GM19240 (cell line): ENCODE measurements around the gene FAM124B.

Source experiments
- DNase-seq: peaks from one replicate; pipeline ENCODE4 v3.0.0; 2011; ENCODE audit warnings: low spot score; ENCODE audit not compliant: insufficient read length

FAM124B gene

GRCh38 chr2:224335991-224336390 lies 65.9 kb downstream of the FAM124B start:
- DNase-seq: no peak

- DNase-seq: no peak
Observed at GRCh38 chr2:224334726-224335125, 67.2 kb downstream of the FAM124B start.

GRCh38 chr2:224333726-224334482 lies 68.0 kb downstream of the FAM124B start:
- DNase-seq: no peak

- no peak for DNase-seq
Observed at GRCh38 chr2:224331698-224332097, 70.2 kb downstream of the FAM124B start.

GRCh38 chr2:224328798-224329197 lies 73.1 kb downstream of the FAM124B start:
- no peak for DNase-seq
